H1 (cell line): ENCODE results near the gene FLCN. TPM values are rescaled to one million over a fixed set of nuclear protein-coding genes. Genes with fewer than 3 reads are reported as not detected.

Source experiments
- CHD7 ChIP-seq: fragments of 300-600 bp; sonication (generic); IDR thresholded peaks from 2 replicates; pipeline ENCODE4 v1.7.1; 2012; ENCODE audit warnings: low read length, moderate library complexity, mild to moderate bottlenecking, inconsistent platforms; ENCODE audit not compliant: insufficient replicate concordance
- polyA plus RNA-seq, 7 experiments: library from polyadenylated mRNA; depleted of rRNA in 3 of 7; stranded (reverse) in 5 of 7; unstranded in 2 of 7; fragments of >200 nt in 5 of 7; fragments of 200-250 nt in 2 of 7; gene quantifications; 1 replicate in 5 of 7; 2 replicates in 1 of 7; 4 replicates in 1 of 7; pipeline versions ENCODE4 v1.2.1 to v1.2.3, GENCODE V29; 2011 to 2013; ENCODE audit warnings: missing spikeins in 2 of 7, mixed read lengths in 2 of 7
- total RNA-seq: library from RNA; stranded (reverse); fragmentation: NEBNext Ultra II Directional; extraction: Animal tissue kit (Norgen Biotek cat#: 25700); gene quantifications from 2 replicates; pipeline ENCODE4 v1.2.1, GENCODE V29; 2021

Gene FLCN
- total and polyA plus RNA-seq, 2 of the 8 experiments (the other 6 are each of a cell fraction or from before 2014, with no cell fraction given) = 15.6 to 34.6 TPM

DNA sequence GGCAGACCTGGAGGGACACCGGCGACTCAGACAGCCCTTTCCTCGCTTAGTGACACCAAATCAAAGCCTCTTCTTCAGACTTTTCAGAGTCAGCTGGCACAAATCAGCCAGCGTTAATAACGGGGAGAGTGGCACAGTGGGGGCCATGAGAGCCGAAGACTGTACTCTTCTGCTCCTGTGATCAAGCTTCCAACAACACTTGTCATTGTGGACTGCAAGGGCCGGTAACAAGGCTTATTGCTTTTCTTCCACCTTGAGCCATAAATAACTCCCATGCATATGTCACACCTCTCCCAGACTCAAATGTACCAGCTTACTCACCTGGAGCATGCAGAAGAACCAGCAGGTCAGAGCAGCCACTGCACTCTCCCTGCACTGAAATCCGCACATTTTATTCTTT is 12.8 kb downstream of the FLCN start (continued):
- TF ChIP-seq CHD7 = no peak
